IPS-NIHi7 (cell line): Measurements from ENCODE around the gene MOSPD2.
A peak's percentile ranks its signal among the peaks of the same experiment; 100 is the strongest.

Source experiments
- DNase-seq: peaks from one replicate; pipeline ENCODE4 v3.0.0; 2012; ENCODE audit warnings: mixed read lengths; ENCODE audit errors: extremely low spot score

The MOSPD2 gene

GRCh38 chrX:14915596-14915995 is 42.4 kb downstream of the MOSPD2 start:
- no peak for DNase-seq

- no peak for DNase-seq
Measured at GRCh38 chrX:14916017-14916674, 42.9 kb downstream of the MOSPD2 start.

- no peak for DNase-seq
Measured at GRCh38 chrX:14919407-14919806, 46.2 kb downstream of the MOSPD2 start.

GRCh38 chrX:14920196-14920595 is 47.0 kb downstream of the MOSPD2 start:
- DNase-seq, result no peak

- DNase-seq, result peak; percentile 43
Measured at GRCh38 chrX:14922437-14922836, 49.2 kb downstream of the MOSPD2 start.

- no peak for DNase-seq
Measured at GRCh38 chrX:14923761-14924160, 50.5 kb downstream of the MOSPD2 start.

GRCh38 chrX:14926471-14926870 is 53.2 kb downstream of the MOSPD2 start:
- no peak for DNase-seq

- no peak for DNase-seq
Measured at GRCh38 chrX:14927401-14927800, 54.2 kb downstream of the MOSPD2 start.

- DNase-seq, result no peak
Measured at GRCh38 chrX:14930663-14931062, 57.4 kb downstream of the MOSPD2 start.

- DNase-seq, result no peak
Measured at GRCh38 chrX:14932136-14932535, 58.9 kb downstream of the MOSPD2 start.

- no peak for DNase-seq
Measured at GRCh38 chrX:14934423-14934822, 61.2 kb downstream of the MOSPD2 start.

- peak; percentile 41 for DNase-seq
Measured at GRCh38 chrX:14936561-14936960, 63.3 kb downstream of the MOSPD2 start.

- peak; percentile 29 for DNase-seq
Measured at GRCh38 chrX:14939644-14940043, 66.4 kb downstream of the MOSPD2 start.

GRCh38 chrX:14941301-14941700 is 68.1 kb downstream of the MOSPD2 start:
- no peak for DNase-seq

GRCh38 chrX:14942341-14942740 is 69.1 kb downstream of the MOSPD2 start:
- DNase-seq, result no peak

- DNase-seq, result no peak
Measured at GRCh38 chrX:14943962-14944361, 70.7 kb downstream of the MOSPD2 start.

GRCh38 chrX:14946606-14947155 is 73.5 kb downstream of the MOSPD2 start:
- no peak for DNase-seq

GRCh38 chrX:14948691-14949090 is 75.5 kb downstream of the MOSPD2 start:
- DNase-seq, result no peak

GRCh38 chrX:14956813-14957582 is 83.8 kb downstream of the MOSPD2 start:
- no peak for DNase-seq

- no peak for DNase-seq
Measured at GRCh38 chrX:14963447-14964236, 90.4 kb downstream of the MOSPD2 start.

- DNase-seq, result no peak
Measured at GRCh38 chrX:14964500-14964899, 91.3 kb downstream of the MOSPD2 start.
